Caco-2 (cell line): ENCODE measurements around the gene TBC1D21. TPM values are rescaled to one million over a fixed set of nuclear protein-coding genes. Genes with fewer than 3 reads are reported as not detected.

Experiments used
- BruUV-seq: library from RNA; stranded (reverse); fragments of 400-500 nt; replicated peaks from 2 replicates; lab custom pipeline; 2021; lab: Mats Ljungman, UMichigan
- CTCF ChIA-PET: fragments of 300-600 bp; sonication (Branson Sonifier 250); formaldehyde crosslinking; loops from one replicate; lab custom pipeline; 2022; ENCODE audit warnings: antibody characterized with exemption; lab: Charles Lee
- POLR2A ChIA-PET: fragments of 300-600 bp; sonication (Branson Sonifier 250); formaldehyde crosslinking; loops from one replicate; lab custom pipeline; 2022; ENCODE audit warnings: antibody characterized with exemption; lab: Charles Lee
- DNase-seq, 2 experiments: peaks; one replicate each; pipeline versions ENCODE4 v3.0.0 to v3.0.0-alpha.2; 2020 to 2022
- H3K27me3 ChIP-seq: replicated peaks from 2 replicates; pipeline ENCODE4 v1.6.0; 2011; ENCODE audit warnings: low read length; ENCODE audit not compliant: control insufficient read depth, insufficient read depth
- H3K36me3 ChIP-seq: 2 replicates; pipeline ENCODE4 v1.5.1; 2011; ENCODE audit warnings: low read length; ENCODE audit not compliant: control insufficient read depth, insufficient read depth
- H3K4me1 ChIP-seq: fragments of 250-450 bp; sonication (Bioruptor Pico); 2 replicates; pipeline ENCODE4 v1.5.1; 2020; ENCODE audit warnings: mild to moderate bottlenecking
- H3K4me3 ChIP-seq: 2 replicates; pipeline ENCODE4 v1.5.1; 2011; ENCODE audit warnings: low read depth, mild to moderate bottlenecking, control low read depth, low read length
- H3K9me3 ChIP-seq: fragments of 250-450 bp; sonication (Bioruptor Pico); 2 replicates; pipeline ENCODE4 v1.5.1; 2020; ENCODE audit warnings: mild to moderate bottlenecking, moderate library complexity
- H3K27ac Mint-ChIP-seq: one replicate; pipeline ENCODE4 v1.8.0; 2022; ENCODE audit warnings: mixed read lengths; ENCODE audit not compliant: unreplicated experiment
- H3K27me3 Mint-ChIP-seq: one replicate; pipeline ENCODE4 v1.8.0; 2022; ENCODE audit warnings: mixed read lengths; ENCODE audit not compliant: insufficient read depth, unreplicated experiment
- H3K36me3 Mint-ChIP-seq: one replicate; pipeline ENCODE4 v1.8.0; 2022; ENCODE audit warnings: mild to moderate bottlenecking, mixed read lengths; ENCODE audit not compliant: insufficient read depth, unreplicated experiment
- H3K4me1 Mint-ChIP-seq: one replicate; pipeline ENCODE4 v1.8.0; 2022; ENCODE audit warnings: low read depth, mixed read lengths; ENCODE audit not compliant: unreplicated experiment
- H3K4me3 Mint-ChIP-seq: one replicate; pipeline ENCODE4 v1.8.0; 2022; ENCODE audit warnings: mild to moderate bottlenecking, moderate library complexity, mixed read lengths; ENCODE audit not compliant: unreplicated experiment
- H3K9me3 Mint-ChIP-seq: one replicate; pipeline ENCODE4 v1.8.0; 2022; ENCODE audit warnings: mixed read lengths; ENCODE audit not compliant: unreplicated experiment
- intact Hi-C: fragments of 100-400 bp; cut with micrococcal nuclease; formaldehyde crosslinking; loops from one replicate; pipeline ENCODE4 v1.10.0; 2022; ENCODE audit not compliant: unreplicated experiment
- total RNA-seq: library from RNA; stranded (reverse); gene quantifications from 2 replicates; pipeline ENCODE4 v1.2.3, GENCODE V29; 2022
- TF ChIP-seq, protein P1 (sequence below), 2 experiments: fragments of 200-600 bp in 1 of 2; IDR thresholded peaks; 1 replicate in 1 of 2; 2 replicates in 1 of 2; pipeline versions ENCODE4 v1.5.1 to v1.8.0; 2011 to 2022; ENCODE audit warnings: antibody characterized with exemption in 1 of 2, control low read depth in 1 of 2, inconsistent platforms in 1 of 2, low read depth in 1 of 2, low read length in 1 of 2, mild to moderate bottlenecking in 1 of 2, moderate library complexity in 1 of 2; ENCODE audit not compliant: insufficient read depth in 1 of 2, severe bottlenecking in 1 of 2, unreplicated experiment in 1 of 2

The TBC1D21 gene
- total RNA-seq, 1 experiment from 2014 or later = not detected

DNA sequence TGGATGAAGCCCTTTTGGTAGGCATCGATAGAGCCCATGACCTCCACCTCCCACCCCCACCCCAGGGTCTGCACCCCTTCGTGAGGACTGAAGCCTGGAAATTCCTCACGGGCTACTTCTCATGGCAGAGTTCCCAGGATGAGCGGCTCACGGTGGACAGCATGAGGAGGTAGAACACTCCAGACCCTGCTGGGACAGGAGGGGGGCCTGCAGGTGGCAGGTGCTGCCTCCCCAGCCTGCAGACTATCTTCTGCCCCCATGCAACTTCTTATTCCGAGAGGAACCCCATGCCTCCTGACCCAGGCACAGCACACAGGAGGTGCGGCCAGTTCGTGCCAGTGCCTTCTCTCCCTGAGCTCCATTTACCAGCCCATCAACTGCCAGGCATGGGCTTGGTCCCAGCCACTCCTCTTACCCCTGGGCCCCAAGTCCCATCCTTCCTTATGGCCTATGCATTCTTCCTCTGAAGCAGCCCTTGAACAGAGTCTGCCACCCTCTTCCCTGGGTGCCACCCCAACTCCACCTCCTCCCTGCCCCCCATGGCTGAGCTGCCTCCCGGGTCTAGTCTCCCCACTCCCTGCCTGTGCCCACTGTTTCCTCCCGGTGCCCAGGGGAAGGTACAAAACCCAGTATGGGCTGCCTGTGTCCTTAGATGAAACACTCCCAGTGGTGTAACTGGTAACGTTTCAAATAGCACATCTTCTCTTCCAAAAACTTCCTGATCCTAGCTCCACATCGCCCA, 8.4 kb downstream of the TBC1D21 start:
- Mint-ChIP-seq H3K27ac (no peak overlapping the region), H3K4me1 (no peaks in the 10 kb centered on the region), H3K4me3 (no peak overlapping the region), H3K27me3 (peaks cover 4% of the 10 kb centered on the region), H3K36me3 (no peaks in the 10 kb centered on the region), H3K9me3 (no peaks in the 10 kb centered on the region)
- TF ChIP-seq, protein P1, sequence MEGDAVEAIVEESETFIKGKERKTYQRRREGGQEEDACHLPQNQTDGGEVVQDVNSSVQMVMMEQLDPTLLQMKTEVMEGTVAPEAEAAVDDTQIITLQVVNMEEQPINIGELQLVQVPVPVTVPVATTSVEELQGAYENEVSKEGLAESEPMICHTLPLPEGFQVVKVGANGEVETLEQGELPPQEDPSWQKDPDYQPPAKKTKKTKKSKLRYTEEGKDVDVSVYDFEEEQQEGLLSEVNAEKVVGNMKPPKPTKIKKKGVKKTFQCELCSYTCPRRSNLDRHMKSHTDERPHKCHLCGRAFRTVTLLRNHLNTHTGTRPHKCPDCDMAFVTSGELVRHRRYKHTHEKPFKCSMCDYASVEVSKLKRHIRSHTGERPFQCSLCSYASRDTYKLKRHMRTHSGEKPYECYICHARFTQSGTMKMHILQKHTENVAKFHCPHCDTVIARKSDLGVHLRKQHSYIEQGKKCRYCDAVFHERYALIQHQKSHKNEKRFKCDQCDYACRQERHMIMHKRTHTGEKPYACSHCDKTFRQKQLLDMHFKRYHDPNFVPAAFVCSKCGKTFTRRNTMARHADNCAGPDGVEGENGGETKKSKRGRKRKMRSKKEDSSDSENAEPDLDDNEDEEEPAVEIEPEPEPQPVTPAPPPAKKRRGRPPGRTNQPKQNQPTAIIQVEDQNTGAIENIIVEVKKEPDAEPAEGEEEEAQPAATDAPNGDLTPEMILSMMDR (IDR thresholded peaks at IDR 0.05; ENCODE audit: insufficient read depth in 1 of 2, low read depth in 1 of 2, low read length in 1 of 2, severe bottlenecking in 1 of 2, unreplicated experiment in 1 of 2) = no peak
- Histone ChIP-seq H3K27me3 (no peaks in the 10 kb centered on the region), H3K36me3 (no peaks in the 10 kb centered on the region), H3K4me1 (peaks cover 9% of the 10 kb centered on the region), H3K9me3 (no peaks in the 10 kb centered on the region; the same call in 1 of the 2 replicates), H3K4me3 (no peak overlapping the region)
- ChIA-PET POLR2A (no interaction called here), CTCF (no interaction called here)
- BruUV-seq = no TSS peak
- intact Hi-C loops = no loop called here
- DNase-seq = peak in 1 of 2 experiments; percentile 11

GRCh38 chr15:73882761-73883419, 9.5 kb downstream of the TBC1D21 start:
- ChIA-PET CTCF (no interaction called here), POLR2A (no interaction called here)
- no peak overlapping the region for H3K4me3 Mint-ChIP-seq
- no peaks in the 10 kb centered on the region for H3K36me3 ChIP-seq
- H3K36me3 Mint-ChIP-seq = no peaks in the 10 kb centered on the region
- H3K27me3 Mint-ChIP-seq = peaks cover 4% of the 10 kb centered on the region
- no TSS peak for BruUV-seq
- no peak overlapping the region for H3K4me3 ChIP-seq
- H3K4me1 Mint-ChIP-seq = no peaks in the 10 kb centered on the region
- peak in 1 of 2 experiments; percentile 19 for DNase-seq
- intact Hi-C loops = no loop called here
- H3K9me3 ChIP-seq = no peaks in the 10 kb centered on the region; the same call in 1 of the 2 replicates
- TF ChIP-seq, protein P1 (IDR thresholded peaks at IDR 0.05; ENCODE audit: insufficient read depth in 1 of 2, low read depth in 1 of 2, low read length in 1 of 2, severe bottlenecking in 1 of 2, unreplicated experiment in 1 of 2) = no peak
- H3K27ac Mint-ChIP-seq = no peak overlapping the region
- H3K4me1 ChIP-seq = no peaks in the 10 kb centered on the region
- H3K27me3 ChIP-seq = no peaks in the 10 kb centered on the region
- no peaks in the 10 kb centered on the region for H3K9me3 Mint-ChIP-seq

DNA sequence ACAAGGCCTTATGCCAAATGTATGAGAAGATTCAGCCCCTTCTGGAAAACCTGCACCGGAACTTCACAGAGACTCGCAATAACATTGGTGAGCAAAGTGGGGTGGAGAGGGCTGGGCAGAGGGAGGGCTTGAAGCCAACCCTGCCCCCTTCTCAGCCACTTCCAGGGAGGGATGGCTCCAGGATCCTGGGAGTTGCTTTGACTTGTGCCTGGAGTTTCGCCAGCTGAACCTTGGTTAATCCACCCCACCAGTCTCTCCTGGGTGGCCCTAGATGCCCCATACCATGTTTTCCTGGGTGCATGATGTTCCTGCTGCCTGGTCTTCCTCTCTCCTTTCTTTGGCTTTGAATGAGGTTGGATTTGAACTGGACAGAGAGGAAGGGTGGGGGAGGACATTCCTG, 10.8 kb downstream of the TBC1D21 start:
- Histone ChIP-seq H3K4me3 (no peak overlapping the region), H3K9me3 (no peaks in the 10 kb centered on the region), H3K4me1 (no peaks in the 10 kb centered on the region), H3K36me3 (no peaks in the 10 kb centered on the region), H3K27me3 (no peaks in the 10 kb centered on the region)
- intact Hi-C loops = no loop called here
- no peak overlapping the region for H3K27ac Mint-ChIP-seq
- TF ChIP-seq, protein P1 (IDR thresholded peaks at IDR 0.05; ENCODE audit: insufficient read depth in 1 of 2, low read depth in 1 of 2, low read length in 1 of 2, severe bottlenecking in 1 of 2, unreplicated experiment in 1 of 2) = no peak
- H3K4me3 Mint-ChIP-seq = no peak overlapping the region
- CTCF ChIA-PET = no interaction called here
- POLR2A ChIA-PET = no interaction called here
- no TSS peak for BruUV-seq
- no peaks in the 10 kb centered on the region for H3K4me1 Mint-ChIP-seq
- H3K27me3 Mint-ChIP-seq = peaks cover 8% of the 10 kb centered on the region
- DNase-seq = no peak
- H3K36me3 Mint-ChIP-seq = no peaks in the 10 kb centered on the region
- H3K9me3 Mint-ChIP-seq = no peaks in the 10 kb centered on the region
